NCI-H2196 (cell line): ENCODE data around the gene JPH3.

Source experiments
- DNase-seq: peaks from one replicate; lab custom pipeline; 2025; ENCODE audit not compliant: unreplicated experiment; lab: John Stamatoyannopoulos, UW

The JPH3 gene

DNA sequence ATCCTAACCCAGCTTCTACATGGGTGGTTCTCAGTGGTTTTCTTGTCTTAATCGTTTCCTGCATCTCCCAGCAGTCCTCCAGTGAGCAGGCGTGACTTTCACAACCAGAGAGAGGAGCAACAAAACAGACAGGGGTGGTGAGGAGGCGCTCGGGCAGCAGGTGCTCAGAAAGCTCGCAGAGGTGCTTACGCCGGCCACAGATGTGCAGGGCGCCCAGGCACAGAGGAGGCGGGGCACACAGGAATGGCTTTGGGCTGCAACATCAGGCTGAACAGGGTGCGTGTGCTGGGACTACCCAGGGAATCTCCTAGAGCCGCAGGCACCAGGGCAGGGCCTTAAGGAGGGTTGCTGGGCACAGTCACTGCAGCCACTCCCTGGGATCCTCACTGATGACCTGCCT lies 130.9 kb downstream of the JPH3 start:
- peak; percentile 3 for DNase-seq

DNA sequence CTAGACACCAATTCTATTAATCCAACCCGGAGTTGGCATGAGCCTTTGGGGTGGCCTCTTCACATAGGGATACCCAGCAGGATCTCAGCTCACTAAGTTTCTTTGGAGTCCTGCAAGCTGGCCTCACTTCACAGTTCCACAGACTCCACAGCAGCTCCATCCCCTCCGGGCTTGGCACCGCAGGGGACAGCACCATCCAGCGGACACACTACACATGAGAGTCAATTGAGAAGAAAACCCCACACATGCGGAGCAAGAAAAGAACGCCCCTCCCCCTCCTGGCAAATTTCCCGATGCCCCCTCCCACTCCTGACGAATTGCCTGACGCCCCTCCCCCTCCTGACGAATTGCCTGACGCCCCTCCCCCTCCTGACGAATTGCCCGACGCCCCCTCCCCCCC lies 132.3 kb downstream of the JPH3 start:
- DNase-seq = no peak

DNA sequence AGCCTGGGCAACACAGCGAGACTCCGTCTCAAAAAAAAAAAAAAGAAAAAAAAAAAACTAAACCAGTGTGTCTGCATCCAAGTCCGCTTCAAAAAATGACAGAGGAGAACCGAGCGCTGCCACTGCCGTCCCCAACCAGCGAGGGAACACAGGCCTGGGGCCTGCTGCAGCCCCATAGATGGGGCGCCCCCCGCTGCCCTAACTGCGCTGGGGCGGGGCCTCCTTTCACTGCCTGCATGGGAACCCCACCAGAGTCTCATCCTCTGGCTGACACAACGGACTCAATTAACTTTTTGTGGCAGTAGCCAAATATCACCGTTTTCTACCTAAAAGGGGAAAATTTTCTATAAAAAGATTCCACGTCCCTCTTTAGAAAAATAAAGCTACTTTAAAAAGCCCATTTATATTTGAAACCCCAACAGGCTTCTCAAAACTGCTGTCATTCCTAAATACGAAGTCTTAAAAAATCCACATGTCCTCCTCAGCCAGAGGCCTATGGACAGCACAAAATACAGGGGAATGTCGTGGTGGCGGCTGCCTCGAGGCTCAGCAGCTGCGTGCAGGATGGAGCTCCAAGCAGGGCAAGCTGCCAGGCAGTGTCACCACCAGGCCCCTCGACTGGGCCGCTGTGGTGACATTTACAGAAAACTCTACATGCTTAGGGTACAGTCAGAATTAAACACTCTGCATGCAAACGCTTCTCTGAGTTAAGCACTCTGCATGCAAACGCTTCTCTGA lies 133.1 kb downstream of the JPH3 start:
- DNase-seq = no peak

DNA sequence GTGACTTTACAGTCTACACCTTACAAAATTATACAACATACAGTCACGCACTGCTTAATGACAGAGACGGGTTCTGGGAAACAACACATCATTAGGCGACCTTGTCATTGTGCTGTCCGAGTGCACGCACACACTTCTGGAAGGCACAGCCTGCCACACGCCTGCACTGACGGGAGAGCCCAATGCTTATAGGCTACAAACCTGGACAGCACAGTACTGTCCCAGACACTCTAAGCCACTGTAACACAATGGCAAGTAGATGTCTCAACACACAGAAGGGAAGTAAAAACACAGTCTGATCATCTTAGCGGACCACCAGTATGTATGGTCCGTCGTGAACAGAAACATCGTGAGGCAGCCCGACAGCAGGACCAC lies 133.7 kb downstream of the JPH3 start:
- no peak for DNase-seq

DNA sequence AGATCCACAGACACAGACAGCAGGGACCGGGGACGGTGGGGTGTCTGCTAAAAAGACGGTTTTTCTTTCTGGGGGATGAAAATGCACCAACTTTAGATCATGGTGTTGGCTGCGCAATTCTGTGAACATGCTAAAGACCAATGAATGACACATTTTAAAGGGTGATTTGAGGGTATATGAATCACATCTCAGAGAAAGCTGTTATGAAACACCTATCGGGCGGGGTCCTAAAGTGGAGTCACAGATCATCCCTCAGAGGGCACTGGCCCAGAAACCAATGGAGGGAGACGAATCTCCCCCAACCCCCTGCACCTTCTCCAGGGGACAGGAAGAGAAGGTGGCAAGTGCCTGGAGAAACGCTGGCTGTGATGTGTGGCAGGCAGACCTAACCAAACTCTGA lies 137.5 kb downstream of the JPH3 start:
- DNase-seq = no peak

DNA sequence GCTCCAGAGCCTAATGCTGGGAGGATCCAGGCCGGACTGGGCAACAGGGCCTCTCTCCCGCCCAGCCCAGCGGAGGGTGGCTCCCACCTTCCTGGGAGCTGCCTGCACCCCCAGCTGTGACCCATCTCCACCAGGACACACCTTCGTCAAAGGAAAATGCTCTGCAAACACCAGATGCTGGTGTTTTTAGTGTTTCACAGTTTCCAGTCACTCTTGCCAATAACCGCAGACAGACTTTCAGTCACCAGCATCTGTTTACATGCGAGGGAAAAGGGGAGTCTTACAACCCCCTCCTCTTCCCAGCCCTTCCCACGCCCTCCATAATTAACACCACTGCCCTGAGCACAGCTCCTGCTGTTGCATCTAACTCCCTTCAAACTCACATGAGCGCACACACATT lies 138.1 kb downstream of the JPH3 start:
- DNase-seq = no peak

DNA sequence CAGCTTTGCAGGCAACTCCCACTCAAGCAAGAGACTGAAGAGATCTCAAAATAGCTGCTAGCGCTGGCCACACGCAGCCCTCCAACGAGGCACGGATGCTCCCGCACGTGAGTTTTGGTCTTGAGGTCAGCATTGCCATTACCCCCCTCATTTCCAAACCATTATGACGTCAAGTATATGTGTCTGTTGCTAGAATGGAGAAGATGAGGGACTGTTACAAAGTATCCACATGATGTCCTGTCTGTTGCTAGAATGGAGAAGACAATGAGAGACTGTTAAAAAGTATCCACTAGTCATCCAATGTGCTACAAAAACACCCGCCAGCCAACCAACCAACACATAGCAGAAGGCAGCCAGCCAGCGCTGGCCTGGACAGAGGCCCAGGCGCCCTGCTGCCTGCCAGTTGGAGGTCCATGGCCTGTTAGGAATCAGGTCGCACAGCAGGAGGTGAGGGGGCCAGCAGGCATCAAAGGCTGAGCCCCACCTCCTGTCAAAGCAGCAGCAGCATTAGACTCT lies 138.7 kb downstream of the JPH3 start:
- DNase-seq = no peak

DNA sequence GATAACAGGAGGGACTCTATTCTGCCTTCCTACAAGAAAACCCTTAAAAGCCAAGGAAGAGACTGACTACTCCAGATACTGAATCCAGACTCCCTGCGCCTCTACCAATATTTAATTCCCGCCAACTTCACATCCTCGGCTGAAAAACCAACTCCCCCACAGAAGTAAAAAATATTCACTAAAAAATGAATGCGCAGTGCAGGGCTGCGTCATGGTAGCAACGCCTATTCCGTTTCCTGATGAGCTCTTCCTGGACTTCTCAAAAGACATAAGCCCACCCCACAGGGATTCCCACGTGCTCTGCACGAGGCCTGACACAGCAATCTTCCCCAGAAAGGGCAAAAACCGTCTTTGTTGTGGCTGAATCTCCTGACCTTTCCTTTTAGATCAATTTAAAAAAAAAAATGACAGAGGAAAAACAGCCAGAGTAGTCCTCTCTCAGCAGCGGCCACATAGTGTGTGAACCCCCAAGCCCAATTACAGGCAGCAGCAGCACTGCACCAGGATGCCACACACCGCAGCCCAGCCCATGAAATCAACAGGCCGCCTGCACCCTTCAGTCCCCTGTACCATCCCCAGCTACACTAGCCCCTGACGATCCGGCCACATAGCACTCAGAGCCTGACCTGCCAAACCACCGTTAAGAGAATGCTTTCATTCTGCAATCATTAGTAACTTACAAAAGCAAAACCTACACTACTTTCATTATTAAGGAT lies 139.6 kb downstream of the JPH3 start:
- DNase-seq = no peak

DNA sequence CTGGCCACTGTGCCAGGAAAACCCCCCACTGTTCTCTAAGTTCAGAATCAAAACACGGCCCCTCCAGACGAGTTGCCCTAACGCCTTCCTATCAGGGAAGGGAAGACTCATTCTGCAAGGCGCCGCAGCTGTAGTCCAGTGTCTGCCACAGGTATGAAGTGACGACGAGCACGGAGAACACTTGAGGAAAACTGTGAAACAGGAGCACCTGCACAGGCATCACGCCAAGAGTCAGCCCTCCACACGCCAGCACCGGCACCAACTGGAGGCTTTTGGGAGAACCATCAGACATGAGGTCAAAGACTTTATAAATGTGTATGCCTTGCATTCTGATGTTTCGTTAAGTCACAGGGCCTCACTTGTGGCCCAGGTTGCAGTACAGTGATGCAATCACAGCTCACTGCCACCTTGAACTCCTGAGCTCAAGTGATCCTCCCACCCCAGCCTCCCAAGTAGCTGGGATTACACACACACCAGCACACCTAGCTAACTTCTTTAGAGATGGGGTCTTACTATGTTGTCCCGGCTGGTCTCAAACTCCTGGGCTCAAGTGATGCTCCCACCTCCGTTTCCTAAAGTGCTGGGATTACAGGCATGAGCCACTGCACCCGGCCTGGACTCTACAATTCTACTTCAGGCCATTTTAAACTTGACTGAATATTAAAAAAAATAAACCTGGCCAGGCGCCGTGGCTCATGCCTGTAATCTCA lies 140.6 kb downstream of the JPH3 start:
- DNase-seq = peak; percentile 36

DNA sequence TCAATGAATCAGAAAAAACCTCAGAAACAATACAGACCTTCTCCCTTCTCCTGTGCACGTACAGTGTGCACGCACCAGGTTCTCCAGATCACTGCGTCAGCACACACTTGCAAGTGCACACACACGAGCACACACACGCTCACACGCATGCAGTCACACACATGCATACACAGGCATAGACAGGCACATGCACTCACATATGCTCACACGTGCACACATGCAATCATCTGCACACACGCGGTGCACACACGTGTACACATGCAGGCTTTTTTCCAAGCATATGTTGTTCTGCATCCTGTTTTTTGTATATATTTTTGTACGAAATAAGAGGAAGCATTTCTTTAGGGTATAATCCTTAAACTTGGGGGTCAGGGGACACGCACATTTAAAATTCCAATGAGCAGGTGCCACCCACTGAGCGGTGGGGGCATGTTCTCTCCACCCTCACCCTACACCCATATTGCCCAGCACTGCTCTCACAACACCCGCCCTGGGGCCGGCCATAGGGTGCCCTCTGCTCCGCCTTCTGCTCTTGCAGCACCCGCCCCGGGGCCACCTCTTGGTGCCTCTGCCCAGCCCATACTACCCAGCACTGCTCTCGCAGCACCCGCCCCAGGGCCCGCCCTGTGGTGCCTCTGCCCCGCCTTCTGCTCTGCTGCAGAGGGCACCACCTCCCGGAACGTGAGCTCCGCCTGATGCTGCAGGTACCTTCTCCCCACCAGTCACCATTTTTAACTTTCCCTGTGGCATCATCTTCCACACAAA lies 142.6 kb downstream of the JPH3 start:
- DNase-seq = no peak

DNA sequence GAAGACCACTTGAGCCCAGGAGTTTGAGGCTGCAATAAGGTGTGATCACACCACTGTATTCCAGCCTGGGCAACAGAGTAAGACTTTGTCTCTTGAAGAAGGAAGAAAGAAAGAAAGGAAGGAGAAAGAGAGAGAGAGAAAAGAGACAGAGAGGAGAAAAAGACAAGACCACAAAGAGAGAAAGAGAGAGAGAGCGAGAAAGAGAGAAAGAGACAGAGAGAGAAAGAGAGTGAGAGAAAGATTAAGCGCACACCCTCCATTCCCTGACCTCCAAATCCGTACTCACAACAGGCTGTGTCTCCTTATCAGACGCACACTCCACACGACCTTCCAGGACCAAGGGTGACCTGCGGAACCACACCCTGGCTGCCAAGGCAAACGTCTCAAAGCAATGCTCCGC lies 143.9 kb downstream of the JPH3 start:
- DNase-seq = no peak
